Psoas muscle (tissue), 8 donors: Measurements from ENCODE around the gene TBC1D32. TPM values are rescaled to one million over a fixed set of nuclear protein-coding genes. Genes with fewer than 3 reads are reported as not detected.
"Not testable (repeated sequence)": the region's sequence is repeated elsewhere in the genome, so short reads cannot be mapped to it uniquely, and the experiment has no call there.

Experiments used
- ATAC-seq, 4 donors: fragments of 200-7000 bp; cut with Tn5 transposase; one replicate each; pipeline ENCODE4 v1.9.1; 2020; ENCODE audit warnings: moderate library complexity in 3 of 4, mild to moderate bottlenecking in 2 of 4
- DNase-seq, 2 donors: peaks; one replicate each; pipeline ENCODE4 v3.0.0-alpha.2; 2020
- H3K27ac ChIP-seq: fragments of 200-600 bp; one replicate; pipeline ENCODE4 v1.8.0; 2022
- H3K27me3 ChIP-seq, 3 donors: fragments of 200-600 bp in 1 of 3; one replicate each; pipeline versions ENCODE4 v1.6.1 to v1.8.0; 2013 to 2022; ENCODE audit warnings: low read length in 2 of 3, mild to moderate bottlenecking in 2 of 3, moderate library complexity in 1 of 3; ENCODE audit not compliant: insufficient read depth in 3 of 3
- H3K36me3 ChIP-seq, 2 donors: fragments of 200-600 bp in 1 of 2; one replicate each; pipeline versions ENCODE4 v1.6.1 to v1.8.0; 2013 to 2022; ENCODE audit warnings: low read depth in 1 of 2, mild to moderate bottlenecking in 1 of 2, moderate library complexity in 1 of 2; ENCODE audit not compliant: insufficient read depth in 1 of 2
- H3K4me1 ChIP-seq: fragments of 200-600 bp; one replicate; pipeline ENCODE4 v1.8.0; 2022
- H3K4me3 ChIP-seq: fragments of 200-600 bp; one replicate; pipeline ENCODE4 v1.8.0; 2022; ENCODE audit warnings: mild to moderate bottlenecking
- H3K9me3 ChIP-seq: fragments of 200-600 bp; one replicate; pipeline ENCODE4 v1.8.0; 2022
- WGBS, 3 donors: extraction: QIAGEN DNeasy Blood & Tissue Kit; methylation state at CpG; one replicate each; pipeline versions ENCODE4 v1.1.6 to v1.1.7; 2013; 5-methylcytosine and 5-hydroxymethylcytosine counted together
- intact Hi-C, 2 donors: fragments of 100-400 bp; cut with DNase I; formaldehyde crosslinking; loops; one replicate each; pipeline versions ENCODE4 v1.11.0 to v1.14.2; 2022
- polyA plus RNA-seq, 3 donors: library from polyadenylated mRNA; stranded (reverse); fragments of 200-250 nt; gene quantifications; one replicate each; pipeline ENCODE4 v1.2.3, GENCODE V29; 2013
- total RNA-seq, 4 donors: library from RNA; stranded (reverse); fragmentation: NEBNext Ultra II Directional in 2 of 4; extraction: Animal tissue kit (Norgen Biotek cat#: 25700) in 2 of 4; gene quantifications; one replicate each; pipeline versions ENCODE4 v1.2.1 to v1.2.4, GENCODE V29; 2021 to 2023
- TF ChIP-seq, protein P1 (sequence below): fragments of 200-600 bp; IDR thresholded peaks from one replicate; pipeline ENCODE4 v1.8.0; 2022; ENCODE audit warnings: antibody characterized with exemption
- donor health status: healthy with polysubstance abuse.
- donor health status: DM: no; HTN: no; CAD: no; lungs with moderate emphysema.
- donor health status: Bipolar disorder and iron deficiency.
- donor health status: healthy.
- donor health status: DM: yes; HTN: yes; CAD: no.
- donor health status: DM: no; HTN: no; CAD: no.
- donor health status: DM: no; HTN: no; CAD: no.
- donor health status: DM: yes; HTN: yes; CAD: no.

Gene TBC1D32
- total and polyA plus RNA-seq, 7 donors = 0.29 to 1.8 (median 0.45) TPM

DNA sequence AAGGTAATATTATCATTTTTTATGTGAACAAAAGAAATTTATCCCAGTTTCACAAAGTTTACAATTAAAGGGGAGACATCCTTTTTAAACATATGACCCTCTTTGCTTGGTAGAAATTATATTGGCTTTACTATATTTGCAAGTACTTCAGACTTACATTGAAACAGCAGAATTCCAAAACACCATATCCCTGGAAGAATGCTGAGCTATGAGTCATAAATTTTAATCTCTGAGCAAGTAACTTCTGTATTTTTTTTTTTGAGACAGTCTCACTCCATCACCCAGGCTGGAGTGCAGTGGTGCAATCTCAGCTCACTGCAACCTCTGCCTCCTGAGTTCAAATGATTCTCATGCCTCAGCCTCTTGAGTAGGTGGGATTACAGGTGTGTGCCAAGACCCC lies 240.4 kb downstream of the TBC1D32 start:
- no peaks in the 10 kb centered on the region for H3K4me1 ChIP-seq
- H3K36me3 ChIP-seq = no peaks in the 10 kb centered on the region
- H3K27ac ChIP-seq = no peak overlapping the region
- no peaks in the 10 kb centered on the region for H3K27me3 ChIP-seq
- intact Hi-C loops = no loop called here
- DNase-seq (no peak), ATAC-seq (no peak)
- no peaks in the 10 kb centered on the region for H3K9me3 ChIP-seq
- H3K4me3 ChIP-seq = no peak overlapping the region
- TF ChIP-seq, protein P1, sequence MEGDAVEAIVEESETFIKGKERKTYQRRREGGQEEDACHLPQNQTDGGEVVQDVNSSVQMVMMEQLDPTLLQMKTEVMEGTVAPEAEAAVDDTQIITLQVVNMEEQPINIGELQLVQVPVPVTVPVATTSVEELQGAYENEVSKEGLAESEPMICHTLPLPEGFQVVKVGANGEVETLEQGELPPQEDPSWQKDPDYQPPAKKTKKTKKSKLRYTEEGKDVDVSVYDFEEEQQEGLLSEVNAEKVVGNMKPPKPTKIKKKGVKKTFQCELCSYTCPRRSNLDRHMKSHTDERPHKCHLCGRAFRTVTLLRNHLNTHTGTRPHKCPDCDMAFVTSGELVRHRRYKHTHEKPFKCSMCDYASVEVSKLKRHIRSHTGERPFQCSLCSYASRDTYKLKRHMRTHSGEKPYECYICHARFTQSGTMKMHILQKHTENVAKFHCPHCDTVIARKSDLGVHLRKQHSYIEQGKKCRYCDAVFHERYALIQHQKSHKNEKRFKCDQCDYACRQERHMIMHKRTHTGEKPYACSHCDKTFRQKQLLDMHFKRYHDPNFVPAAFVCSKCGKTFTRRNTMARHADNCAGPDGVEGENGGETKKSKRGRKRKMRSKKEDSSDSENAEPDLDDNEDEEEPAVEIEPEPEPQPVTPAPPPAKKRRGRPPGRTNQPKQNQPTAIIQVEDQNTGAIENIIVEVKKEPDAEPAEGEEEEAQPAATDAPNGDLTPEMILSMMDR = no peak

DNA sequence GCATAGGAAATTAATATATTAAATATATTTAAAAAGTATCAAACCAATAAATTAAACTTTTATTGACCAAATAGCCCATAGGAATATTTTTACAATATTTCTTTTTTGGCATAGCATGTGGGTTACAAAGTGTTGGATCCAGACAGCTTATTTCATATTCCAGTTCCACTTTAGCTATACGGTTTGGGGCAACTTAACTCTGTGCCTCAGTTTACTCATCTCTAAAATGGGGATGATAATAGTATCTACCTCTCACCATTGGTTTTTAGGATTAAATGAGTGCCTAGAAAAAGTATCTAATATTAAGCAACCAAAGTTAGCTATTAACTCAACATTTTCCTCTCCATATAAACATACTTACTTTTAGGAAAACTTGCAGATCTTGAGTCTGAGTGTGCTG lies 243.8 kb downstream of the TBC1D32 start:
- WGBS, 3 donors = 81 to 89% (median 84%) methylated on average over 1 of the region's 1 CpG
- intact Hi-C loops = no loop called here
- no peak for DNase-seq

DNA sequence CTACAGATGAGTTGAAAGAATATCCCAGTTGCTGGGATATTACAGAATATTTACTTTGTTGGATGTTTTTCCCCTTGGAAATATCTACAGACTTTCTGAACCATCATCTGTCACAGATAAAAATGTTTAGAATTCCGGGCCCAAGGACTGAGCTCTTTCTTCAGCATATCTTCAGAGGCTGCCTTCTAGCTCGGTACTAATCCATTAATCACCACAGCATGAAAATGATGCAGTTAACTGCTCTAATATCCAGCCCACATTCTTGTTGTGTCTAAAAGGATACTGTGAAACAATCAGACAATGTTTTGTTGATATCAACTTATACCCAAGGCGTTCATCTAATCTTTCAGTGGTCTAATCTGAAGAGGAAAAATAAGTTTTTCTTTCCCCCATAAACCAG lies 247.4 kb downstream of the TBC1D32 start:
- Histone ChIP-seq H3K4me1 (no peaks in the 10 kb centered on the region), H3K9me3 (no peaks in the 10 kb centered on the region), H3K4me3 (no peak overlapping the region), H3K27me3 (no peaks in the 10 kb centered on the region), H3K36me3 (no peaks in the 10 kb centered on the region), H3K27ac (no peak overlapping the region)
- DNase-seq (no peak), ATAC-seq (no peak)
- WGBS, 3 donors = 57 to 73% (median 64%) methylated on average over 3 of the region's 3 CpGs
- TF ChIP-seq, protein P1 = no peak
- intact Hi-C loops = no loop called here

More for the DNA sequence above, 243.8 kb downstream of the TBC1D32 start:
- Histone ChIP-seq H3K4me3 (no peak overlapping the region), H3K36me3 (no peaks in the 10 kb centered on the region), H3K27ac (no peak overlapping the region), H3K9me3 (no peaks in the 10 kb centered on the region), H3K4me1 (no peaks in the 10 kb centered on the region), H3K27me3 (no peaks in the 10 kb centered on the region)
- TF ChIP-seq, protein P1 = no peak
- no peak for ATAC-seq

DNA sequence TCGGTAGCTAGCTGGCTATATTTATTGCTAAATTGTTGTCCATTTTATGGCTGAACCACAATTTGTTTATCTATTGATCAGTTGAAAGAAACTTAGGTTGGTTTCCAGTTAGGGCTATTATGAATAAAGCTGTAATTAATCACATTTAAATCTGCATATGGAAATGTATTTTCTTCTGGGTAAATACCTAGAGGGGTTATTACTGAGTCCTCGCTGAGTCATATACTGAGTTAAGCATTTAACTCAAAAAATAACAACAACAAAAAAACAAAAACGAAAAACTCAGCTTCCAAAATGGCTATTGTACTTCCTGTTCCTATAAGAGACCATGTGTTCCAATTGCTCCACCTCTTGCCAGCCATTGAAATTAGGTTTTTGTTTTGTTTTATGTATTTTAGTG lies 258.2 kb downstream of the TBC1D32 start:
- no peaks in the 10 kb centered on the region for H3K4me1 ChIP-seq
- no peaks in the 10 kb centered on the region for H3K36me3 ChIP-seq
- DNase-seq (no peak), ATAC-seq (no peak)
- TF ChIP-seq, protein P1 = no peak
- intact Hi-C loops = no loop called here
- H3K9me3 ChIP-seq = no peaks in the 10 kb centered on the region
- H3K4me3 ChIP-seq = no peak overlapping the region
- H3K27me3 ChIP-seq = no peaks in the 10 kb centered on the region
- H3K27ac ChIP-seq = no peak overlapping the region
- WGBS, 3 donors = 83 to 89% (median 84%) methylated on average over 3 of the region's 3 CpGs

- H3K4me1 ChIP-seq, H3K9me3 ChIP-seq, H3K27ac ChIP-seq, H3K27me3 ChIP-seq, ATAC-seq, H3K4me3 ChIP-seq, DNase-seq, H3K36me3 ChIP-seq, intact Hi-C loops: not testable (repeated sequence)
- 98 to 100% (median 100%) methylated on average over 1 of the region's 1 CpG for WGBS, 3 donors
These were observed 265.5 kb downstream of the TBC1D32 start for GRCh38 chr6:121068749-121069148.
